Osteocyte (in vitro differentiated cells): ENCODE results near the gene RAB21. TPM values are rescaled to one million over a fixed set of nuclear protein-coding genes. Genes with fewer than 3 reads are reported as not detected.

Experiments
- DNase-seq: peaks from one replicate; pipeline ENCODE4 v3.0.0; 2021; ENCODE audit warnings: mixed read lengths; ENCODE audit not compliant: unreplicated experiment; ENCODE audit errors: extremely low spot score
- H3K27ac Mint-ChIP-seq: one replicate; pipeline ENCODE4 v1.8.0; 2021; ENCODE audit warnings: mild to moderate bottlenecking, mixed read lengths; ENCODE audit not compliant: unreplicated experiment
- H3K27me3 Mint-ChIP-seq: one replicate; pipeline ENCODE4 v1.8.0; 2021; ENCODE audit warnings: mixed read lengths; ENCODE audit not compliant: unreplicated experiment
- H3K36me3 Mint-ChIP-seq: one replicate; pipeline ENCODE4 v1.8.0; 2021; ENCODE audit warnings: mixed read lengths; ENCODE audit not compliant: unreplicated experiment
- H3K4me1 Mint-ChIP-seq: one replicate; pipeline ENCODE4 v1.8.0; 2021; ENCODE audit warnings: mixed read lengths; ENCODE audit not compliant: unreplicated experiment
- H3K4me3 Mint-ChIP-seq: one replicate; pipeline ENCODE4 v1.8.0; 2021; ENCODE audit warnings: mild to moderate bottlenecking, moderate library complexity, mixed read lengths; ENCODE audit not compliant: unreplicated experiment
- H3K9me3 Mint-ChIP-seq: one replicate; pipeline ENCODE4 v1.8.0; 2021; ENCODE audit warnings: mixed read lengths; ENCODE audit not compliant: unreplicated experiment
- total RNA-seq: library from RNA; stranded (reverse); gene quantifications from 2 replicates; pipeline ENCODE4 v1.2.1, GENCODE V29; 2021
- TF ChIP-seq, protein P1 (sequence below): fragments of 200-600 bp; sonication (generic); IDR thresholded peaks from 2 replicates; pipeline ENCODE4 v1.5.0; 2021; ENCODE audit warnings: antibody characterized with exemption, mild to moderate bottlenecking, moderate library complexity

The RAB21 gene
- total RNA-seq, 1 donor from 2014 or later = 70.6 TPM

GRCh38 chr12:71744522-71745300 lies 10.0 kb upstream of the RAB21 start:
- no peak overlapping the region for H3K27ac Mint-ChIP-seq
- no peaks in the 10 kb centered on the region for H3K9me3 Mint-ChIP-seq
- H3K4me3 Mint-ChIP-seq = no peak overlapping the region
- no peaks in the 10 kb centered on the region for H3K4me1 Mint-ChIP-seq
- DNase-seq = no peak
- H3K27me3 Mint-ChIP-seq = peaks cover 20% of the 10 kb centered on the region
- TF ChIP-seq, protein P1, sequence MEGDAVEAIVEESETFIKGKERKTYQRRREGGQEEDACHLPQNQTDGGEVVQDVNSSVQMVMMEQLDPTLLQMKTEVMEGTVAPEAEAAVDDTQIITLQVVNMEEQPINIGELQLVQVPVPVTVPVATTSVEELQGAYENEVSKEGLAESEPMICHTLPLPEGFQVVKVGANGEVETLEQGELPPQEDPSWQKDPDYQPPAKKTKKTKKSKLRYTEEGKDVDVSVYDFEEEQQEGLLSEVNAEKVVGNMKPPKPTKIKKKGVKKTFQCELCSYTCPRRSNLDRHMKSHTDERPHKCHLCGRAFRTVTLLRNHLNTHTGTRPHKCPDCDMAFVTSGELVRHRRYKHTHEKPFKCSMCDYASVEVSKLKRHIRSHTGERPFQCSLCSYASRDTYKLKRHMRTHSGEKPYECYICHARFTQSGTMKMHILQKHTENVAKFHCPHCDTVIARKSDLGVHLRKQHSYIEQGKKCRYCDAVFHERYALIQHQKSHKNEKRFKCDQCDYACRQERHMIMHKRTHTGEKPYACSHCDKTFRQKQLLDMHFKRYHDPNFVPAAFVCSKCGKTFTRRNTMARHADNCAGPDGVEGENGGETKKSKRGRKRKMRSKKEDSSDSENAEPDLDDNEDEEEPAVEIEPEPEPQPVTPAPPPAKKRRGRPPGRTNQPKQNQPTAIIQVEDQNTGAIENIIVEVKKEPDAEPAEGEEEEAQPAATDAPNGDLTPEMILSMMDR = no peak
- H3K36me3 Mint-ChIP-seq = no peaks in the 10 kb centered on the region

GRCh38 chr12:71746974-71747611 lies 7.6 kb upstream of the RAB21 start:
- Mint-ChIP-seq H3K4me3 (no peak overlapping the region), H3K9me3 (no peaks in the 10 kb centered on the region), H3K27ac (no peak overlapping the region), H3K36me3 (no peaks in the 10 kb centered on the region), H3K4me1 (no peaks in the 10 kb centered on the region), H3K27me3 (peaks cover 44% of the 10 kb centered on the region)
- DNase-seq = no peak
- TF ChIP-seq, protein P1 = peak; percentile 80

- H3K27me3 Mint-ChIP-seq = peaks cover 48% of the 10 kb centered on the region
- TF ChIP-seq, protein P1 = no peak
- no peak for DNase-seq
- no peaks in the 10 kb centered on the region for H3K36me3 Mint-ChIP-seq
- no peaks in the 10 kb centered on the region for H3K4me1 Mint-ChIP-seq
- no peaks in the 10 kb centered on the region for H3K9me3 Mint-ChIP-seq
- no peak overlapping the region for H3K27ac Mint-ChIP-seq
- no peak overlapping the region for H3K4me3 Mint-ChIP-seq
Measured at GRCh38 chr12:71748081-71748850, 6.4 kb upstream of the RAB21 start.

DNA sequence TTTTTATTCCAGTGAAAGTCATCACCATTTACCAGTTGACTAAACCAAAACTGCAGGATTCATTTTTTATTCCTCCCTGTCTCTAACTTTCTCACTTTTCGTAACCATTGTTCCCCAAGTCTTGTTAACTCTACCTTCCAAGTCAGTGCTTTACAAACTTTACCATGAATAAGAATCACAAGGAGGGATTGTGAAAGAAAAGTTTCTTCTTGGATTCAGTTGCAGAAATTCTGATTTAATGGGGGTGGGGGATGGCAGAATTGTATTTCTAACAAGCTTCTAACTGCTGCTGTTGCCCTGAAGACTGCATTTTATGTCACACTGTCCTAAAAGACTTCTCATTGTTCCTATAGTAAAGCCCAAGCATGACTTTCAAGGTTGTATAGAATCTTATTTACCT lies 5.0 kb upstream of the RAB21 start:
- no peak for DNase-seq
- no peak overlapping the region for H3K27ac Mint-ChIP-seq
- TF ChIP-seq, protein P1 = no peak

GRCh38 chr12:71752891-71753290 lies 1.8 kb upstream of the RAB21 start:
- peaks cover 45% of the 10 kb centered on the region for H3K27me3 Mint-ChIP-seq
- no peak overlapping the region for H3K4me3 Mint-ChIP-seq
- DNase-seq = no peak
- H3K4me1 Mint-ChIP-seq = peaks cover 23% of the 10 kb centered on the region
- peaks cover 5% of the 10 kb centered on the region for H3K36me3 Mint-ChIP-seq
- H3K9me3 Mint-ChIP-seq = no peaks in the 10 kb centered on the region
- TF ChIP-seq, protein P1 = no peak
- no peak overlapping the region for H3K27ac Mint-ChIP-seq

More for the DNA sequence above, 5.0 kb upstream of the RAB21 start:
- peaks cover 6% of the 10 kb centered on the region for H3K4me1 Mint-ChIP-seq
- no peak overlapping the region for H3K4me3 Mint-ChIP-seq
- no peaks in the 10 kb centered on the region for H3K9me3 Mint-ChIP-seq
- no peaks in the 10 kb centered on the region for H3K36me3 Mint-ChIP-seq
- peaks cover 48% of the 10 kb centered on the region for H3K27me3 Mint-ChIP-seq
